GM23338 (cell line): ENCODE results near the gene MYO7B. TPM values are rescaled to one million over a fixed set of nuclear protein-coding genes. Genes with fewer than 3 reads are reported as not detected.

Experiments
- ATAC-seq: fragments of 200-7000 bp; cut with Tn5 transposase; 3 replicates; pipeline ENCODE4 v1.9.1; 2020
- DNase-seq: peaks from one replicate; pipeline ENCODE4 v3.0.0-alpha.2; 2015; ENCODE audit warnings: low spot score
- H2AFZ ChIP-seq: fragments of 200-600 bp; sonication (generic); 2 replicates; pipeline ENCODE4 v1.8.0; 2016; ENCODE audit warnings: antibody characterized with exemption, mild to moderate bottlenecking, moderate library complexity
- H3F3A ChIP-seq: fragments of 200-600 bp; sonication (generic); replicated peaks from 2 replicates; pipeline ENCODE4 v1.8.0; 2017; ENCODE audit warnings: antibody characterized with exemption, mixed run types, low read depth
- H3K27ac ChIP-seq: fragments of 200-600 bp; sonication (generic); 2 replicates; pipeline ENCODE4 v1.6.1; 2016; ENCODE audit warnings: low read depth
- H3K27me3 ChIP-seq: fragments of 200-600 bp; sonication (generic); 2 replicates; pipeline ENCODE4 v1.8.0; 2016; ENCODE audit warnings: mild to moderate bottlenecking, mixed run types, moderate library complexity; ENCODE audit not compliant: insufficient read depth
- H3K36me3 ChIP-seq: fragments of 200-600 bp; sonication (generic); 2 replicates; pipeline ENCODE4 v1.8.0; 2016; ENCODE audit warnings: mild to moderate bottlenecking; ENCODE audit not compliant: insufficient read depth
- H3K4me1 ChIP-seq: fragments of 200-600 bp; sonication (generic); 2 replicates; pipeline ENCODE4 v1.8.0; 2016; ENCODE audit warnings: mild to moderate bottlenecking, moderate library complexity; ENCODE audit not compliant: insufficient read depth
- H3K4me2 ChIP-seq: fragments of 200-600 bp; sonication (generic); 2 replicates; pipeline ENCODE4 v1.7.1; 2017; ENCODE audit warnings: mixed run types
- H3K4me3 ChIP-seq: fragments of 200-600 bp; sonication (generic); 2 replicates; pipeline ENCODE4 v1.6.1; 2016; ENCODE audit warnings: mixed run types
- H3K79me2 ChIP-seq: fragments of 200-600 bp; sonication (generic); replicated peaks from 2 replicates; pipeline ENCODE4 v1.8.0; 2017; ENCODE audit warnings: mild to moderate bottlenecking; ENCODE audit not compliant: insufficient read depth
- H3K9me2 ChIP-seq: fragments of 200-600 bp; sonication (generic); 2 replicates; pipeline ENCODE4 v1.8.0; 2017; ENCODE audit not compliant: insufficient read depth
- H4K20me1 ChIP-seq: fragments of 200-600 bp; sonication (generic); replicated peaks from 2 replicates; pipeline ENCODE4 v1.8.0; 2017; ENCODE audit warnings: mild to moderate bottlenecking; ENCODE audit not compliant: insufficient read depth
- H3K27ac Mint-ChIP-seq: 2 replicates; pipeline ENCODE4 v1.8.0; 2020; ENCODE audit warnings: inconsistent platforms, mild to moderate bottlenecking, moderate library complexity, mixed read lengths
- H3K27me3 Mint-ChIP-seq: 3 replicates; pipeline ENCODE4 v1.8.0; 2022; ENCODE audit warnings: low read depth, mild to moderate bottlenecking, moderate library complexity, mixed read lengths, inconsistent platforms; ENCODE audit not compliant: insufficient read depth, poor library complexity
- H3K36me3 Mint-ChIP-seq: 3 replicates; pipeline ENCODE4 v1.8.0; 2021; ENCODE audit warnings: low read depth, mild to moderate bottlenecking, inconsistent platforms, moderate library complexity, mixed read lengths
- H3K4me1 Mint-ChIP-seq: 3 replicates; pipeline ENCODE4 v1.8.0; 2020; ENCODE audit warnings: mild to moderate bottlenecking, inconsistent platforms, mixed read lengths
- H3K4me3 Mint-ChIP-seq: 3 replicates; pipeline ENCODE4 v1.8.0; 2021; ENCODE audit warnings: moderate library complexity, mild to moderate bottlenecking, inconsistent platforms, mixed read lengths
- H3K9me3 Mint-ChIP-seq: 3 replicates; pipeline ENCODE4 v1.8.0; 2020; ENCODE audit warnings: moderate library complexity, mild to moderate bottlenecking, inconsistent platforms, mixed read lengths
- CREB1 ChIP-seq: fragments of 250-450 bp; sonication (Bioruptor Pico); IDR thresholded peaks from 2 replicates; pipeline ENCODE4 v1.5.0; 2020; ENCODE audit warnings: low read depth, mild to moderate bottlenecking, moderate library complexity
- CTCF ChIP-seq, 2 experiments: fragments of 200-600 bp in 1 of 2; sonication (generic) in 1 of 2; conservative IDR thresholded peaks; 2 replicates each; pipeline versions ENCODE4 v1.5.1 to v1.6.1; 2016 to 2017; ENCODE audit warnings: antibody characterized with exemption in 2 of 2, low read depth in 2 of 2, mild to moderate bottlenecking in 2 of 2, moderate library complexity in 1 of 2
- ETS1 ChIP-seq: IDR thresholded peaks from 2 replicates; pipeline ENCODE4 v1.6.1; 2016; ENCODE audit warnings: antibody characterized with exemption
- EZH2 ChIP-seq: fragments of 200-600 bp; sonication (generic); IDR thresholded peaks from one replicate; pipeline ENCODE4 v1.8.0; 2017; ENCODE audit warnings: antibody characterized with exemption, mild to moderate bottlenecking, low read depth; ENCODE audit not compliant: unreplicated experiment
- EZH2phosphoT487 ChIP-seq: fragments of 200-600 bp; sonication (generic); IDR thresholded peaks from one replicate; pipeline ENCODE4 v1.8.1; 2018; ENCODE audit warnings: antibody characterized with exemption; ENCODE audit not compliant: unreplicated experiment
- JUNB ChIP-seq: IDR thresholded peaks from one replicate; pipeline ENCODE4 v1.6.1; 2016; ENCODE audit warnings: antibody characterized with exemption; ENCODE audit not compliant: unreplicated experiment
- NANOG ChIP-seq: IDR thresholded peaks from 2 replicates; pipeline ENCODE4 v1.6.1; 2016; ENCODE audit warnings: antibody characterized with exemption, borderline replicate concordance
- POLR2AphosphoS5 ChIP-seq: IDR thresholded peaks from 2 replicates; pipeline ENCODE4 v1.6.1; 2016; ENCODE audit warnings: antibody characterized with exemption, low read depth
- REST ChIP-seq: IDR thresholded peaks from one replicate; pipeline ENCODE4 v1.6.1; 2018; ENCODE audit warnings: antibody characterized with exemption; ENCODE audit not compliant: unreplicated experiment
- STAT1 ChIP-seq: IDR thresholded peaks from one replicate; pipeline ENCODE4 v1.6.1; 2016; ENCODE audit warnings: antibody characterized with exemption; ENCODE audit not compliant: unreplicated experiment
- ZNF114 ChIP-seq: fragments of 250-450 bp; sonication (Bioruptor Pico); IDR thresholded peaks from 2 replicates; pipeline ENCODE4 v1.5.0; 2020; ENCODE audit warnings: mild to moderate bottlenecking, moderate library complexity
- ZNF331 ChIP-seq: fragments of 250-450 bp; sonication (Bioruptor Pico); IDR thresholded peaks from 2 replicates; pipeline ENCODE4 v1.5.0; 2020; ENCODE audit warnings: low read depth, mild to moderate bottlenecking, moderate library complexity
- ZNF462 ChIP-seq: fragments of 250-450 bp; sonication (Bioruptor Pico); IDR thresholded peaks from 2 replicates; pipeline ENCODE4 v1.5.0; 2020; ENCODE audit warnings: mild to moderate bottlenecking, moderate library complexity
- polyA plus RNA-seq: library from polyadenylated mRNA; unstranded; fragments of >200 nt; fragmentation: Nextera tagmentation; extraction: Ambion mirVana; gene quantifications from 2 replicates; pipeline ENCODE4 v1.2.1, GENCODE V29; 2016
- total RNA-seq: library from RNA; depleted of rRNA; stranded (reverse); fragments of >200 nt; shearing (Covaris generic); gene quantifications from 2 replicates; pipeline ENCODE4 v1.2.3, GENCODE V29; 2014

Gene MYO7B
- total and polyA plus RNA-seq, 2 experiments from 2014 or later, result not detected

- Histone ChIP-seq H3K36me3 (no peaks in the 10 kb centered on the region), H3K4me1 (peaks cover 6% of the 10 kb centered on the region), H3K27me3 (peaks cover 38% of the 10 kb centered on the region), H3K27ac (no peak overlapping the region), H3K4me3 (no peak overlapping the region), H3K4me2 (no peak overlapping the region), H2AFZ (no peak overlapping the region), H3K9me2 (no peaks in the 10 kb centered on the region), H4K20me1 (no peaks in the 10 kb centered on the region), H3F3A (0 out of 2 replicates have a peak, but pooled peaks cover 4% of the 10 kb centered on the region), H3K79me2 (no peaks in the 10 kb centered on the region)
- no peak for ATAC-seq
- no peaks in the 10 kb centered on the region; the same call in 2 of the 3 replicates for H3K9me3 Mint-ChIP-seq
- H3K27me3 Mint-ChIP-seq, result peaks cover 32% of the 10 kb centered on the region
- no peak for TF ChIP-seq EZH2
- no peak for TF ChIP-seq ETS1
- TF ChIP-seq CTCF (conservative IDR thresholded peaks at IDR 0.05; ENCODE audit: low read depth in 2 of 2), result no peak
- TF ChIP-seq EZH2phosphoT487, result no peak
- TF ChIP-seq ZNF114, result no peak
- no peak for TF ChIP-seq STAT1
- no peak for TF ChIP-seq POLR2AphosphoS5
- no peak for TF ChIP-seq ZNF331 (CRISPR knock-in tag)
- TF ChIP-seq JUNB, result no peak
- TF ChIP-seq CREB1, result no peak
- no peak for TF ChIP-seq ZNF462 (CRISPR knock-in tag)
- TF ChIP-seq REST, result no peak
- TF ChIP-seq NANOG, result no peak
- H3K36me3 Mint-ChIP-seq, result no peaks in the 10 kb centered on the region
- no peak overlapping the region for H3K27ac Mint-ChIP-seq
- no peak overlapping the region for H3K4me3 Mint-ChIP-seq
- peaks cover 8% of the 10 kb centered on the region for H3K4me1 Mint-ChIP-seq
- no peak for DNase-seq
These were observed 136.2 kb downstream of the MYO7B start for GRCh38 chr2:127671557-127672302.
